ENCODE data around the gene CSF2.

Gene CSF2

GRCh38 chr5:132073231-132074013 is at the start of gene CSF2:
Gene CSF2 (plus strand): TSS chr5:132073789. CDS start chr5:132073824, 35 bp downstream.
- in situ Hi-C loops (cut with MboI; ENCODE audit: low sequenced_read_pairs), result loop anchor here (25.0 kb wide), 1 partner anchor 114 kb away; no protein-coding TSS in a partner anchor

- in situ Hi-C loops (cut with MboI; ENCODE audit: low sequenced_read_pairs), result loop anchor here (25.0 kb wide), 1 partner anchor 212 kb away; no protein-coding TSS in a partner anchor
Measured at GRCh38 chr5:132024117-132024435, 49.5 kb upstream of the CSF2 start.

DNA sequence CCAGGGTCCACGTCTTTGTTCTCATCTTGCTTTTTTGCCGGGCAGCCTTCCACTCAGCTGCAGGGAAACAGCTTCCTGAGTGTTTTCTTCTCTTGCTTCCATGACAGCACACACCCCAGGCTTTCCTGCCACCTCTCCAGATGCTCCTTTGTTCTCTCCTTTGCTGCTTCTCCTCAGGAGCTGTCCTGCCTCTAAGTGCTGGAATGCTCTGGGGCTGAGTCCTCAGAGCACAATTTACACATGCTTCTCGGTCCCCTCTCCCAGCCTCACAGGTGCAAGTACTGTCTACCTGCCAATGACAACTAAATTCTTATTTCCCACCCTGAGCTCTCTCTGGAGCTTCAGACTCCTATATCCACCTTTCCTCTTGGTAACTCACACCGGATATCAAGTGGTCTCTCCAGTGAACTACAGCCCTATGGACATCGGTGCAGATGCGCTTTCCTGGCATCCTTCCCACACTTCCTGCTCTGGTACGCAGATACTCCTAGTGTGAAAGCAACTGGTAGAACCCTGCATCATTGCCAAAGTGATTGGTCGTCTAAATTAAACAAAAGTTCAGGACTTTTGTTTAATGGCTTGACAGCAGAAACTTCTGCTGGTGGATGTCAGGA is 48.7 kb upstream of the CSF2 start:
- in situ Hi-C loops (cut with MboI; ENCODE audit: low sequenced_read_pairs), result loop anchor here (25.0 kb wide), 1 partner anchor 213 kb away; no protein-coding TSS in a partner anchor

DNA sequence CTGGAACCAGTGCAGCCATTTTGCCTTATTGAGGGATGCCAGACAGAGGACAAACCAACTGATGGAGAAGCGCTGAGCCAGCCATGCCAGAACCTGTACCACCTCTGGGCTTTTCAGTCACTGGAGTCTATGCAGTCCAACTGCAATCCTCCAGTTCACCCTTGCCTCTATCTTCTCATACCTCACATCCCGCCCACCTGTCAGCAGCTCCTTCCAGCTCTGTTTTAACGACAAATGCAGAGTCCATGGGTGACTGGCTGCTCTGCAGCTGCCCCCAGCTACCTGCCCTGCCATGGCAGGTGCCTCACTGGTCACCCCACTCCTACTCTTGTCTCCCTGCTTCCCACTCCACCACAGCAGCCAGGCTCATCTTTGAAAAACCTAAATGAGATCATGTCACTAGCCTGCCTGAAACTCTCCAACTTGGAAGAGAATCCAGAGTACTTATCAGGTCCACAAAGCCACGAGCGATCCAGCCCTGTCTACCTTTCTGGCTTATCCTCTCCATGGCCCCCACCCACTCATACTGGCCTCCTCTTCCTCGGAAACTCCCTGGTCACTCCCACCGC is 48.1 kb upstream of the CSF2 start:
- in situ Hi-C loops (cut with MboI; ENCODE audit: low sequenced_read_pairs), result no loop called here

DNA sequence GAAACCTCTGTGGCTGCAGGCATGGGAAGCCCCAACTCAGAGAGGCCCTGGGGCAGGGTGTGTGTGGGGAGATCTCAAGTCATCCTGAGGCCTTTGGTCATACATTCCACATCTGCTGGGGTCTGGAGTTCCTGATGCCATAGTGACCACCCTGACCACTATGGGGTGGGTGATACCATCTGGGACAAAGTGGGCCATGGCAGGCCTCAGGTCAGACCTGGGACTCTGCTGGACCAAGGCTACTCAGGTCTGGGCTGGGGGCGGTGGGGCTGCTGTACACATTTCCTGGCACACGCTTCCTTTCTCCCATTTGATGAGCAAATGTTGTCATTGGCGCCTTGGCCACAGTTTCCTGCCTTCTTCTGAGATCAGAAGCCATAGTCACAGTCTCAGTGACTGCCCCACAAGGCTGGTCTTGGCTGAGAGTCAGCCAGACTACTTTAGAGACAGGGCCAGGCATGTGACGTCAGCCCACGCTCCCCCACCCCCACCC is 47.0 kb upstream of the CSF2 start:
- in situ Hi-C loops (cut with MboI; ENCODE audit: low sequenced_read_pairs), result no loop called here

DNA sequence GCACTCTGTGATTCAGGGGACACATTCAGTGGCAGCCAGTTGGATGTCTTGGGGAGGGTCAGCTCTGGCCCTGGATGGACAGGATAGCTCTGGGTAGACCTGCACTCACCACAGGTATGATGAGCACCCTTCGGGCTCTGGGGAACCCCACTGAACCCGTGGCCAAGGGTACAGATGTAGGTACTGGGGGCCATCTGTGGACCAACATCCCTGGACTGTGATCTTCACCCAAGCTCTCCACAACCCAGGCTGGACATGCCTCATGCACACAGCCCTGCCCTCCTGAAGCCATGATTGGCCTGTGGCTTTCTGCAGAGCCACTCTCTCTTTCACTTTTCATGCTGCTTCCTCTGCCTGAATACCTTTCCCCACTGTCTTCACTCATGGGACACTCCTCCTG is 46.6 kb upstream of the CSF2 start:
- in situ Hi-C loops (cut with MboI; ENCODE audit: low sequenced_read_pairs), result no loop called here

DNA sequence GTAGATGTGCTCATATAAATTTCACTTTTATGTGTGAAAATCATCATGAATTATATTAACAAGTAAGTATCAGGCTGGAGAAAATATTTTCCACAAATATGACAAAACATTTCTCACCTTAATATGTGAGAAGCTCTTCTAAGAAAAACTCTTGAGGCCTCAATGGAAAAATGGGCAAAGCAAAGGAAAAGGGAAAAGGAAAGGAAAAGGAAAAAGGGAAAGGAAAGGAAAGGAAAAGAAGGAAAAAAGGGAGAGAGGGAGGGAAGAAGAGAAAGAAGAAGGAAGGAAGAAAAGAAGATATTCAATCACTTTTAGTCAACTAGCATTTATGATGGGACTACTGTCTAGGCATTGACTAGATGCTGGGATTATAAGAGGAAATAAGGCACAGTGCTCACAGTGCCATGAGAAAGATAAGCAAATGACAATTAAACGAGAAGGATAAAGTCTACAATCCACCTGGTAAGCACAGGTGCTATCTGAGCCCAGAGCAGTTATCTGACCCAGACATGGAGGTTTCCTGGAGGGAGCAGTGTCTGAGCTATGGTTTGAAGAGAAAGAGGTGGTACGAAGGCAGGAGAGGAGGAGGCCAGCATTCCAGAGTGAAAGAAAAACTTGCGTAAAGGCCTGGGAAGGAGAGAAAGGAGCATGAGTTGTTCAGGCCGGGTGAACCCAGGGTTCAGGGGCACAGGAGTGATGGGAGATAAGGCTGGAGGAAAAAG is 43.8 kb upstream of the CSF2 start:
- in situ Hi-C loops (cut with MboI; ENCODE audit: low sequenced_read_pairs), result no loop called here

DNA sequence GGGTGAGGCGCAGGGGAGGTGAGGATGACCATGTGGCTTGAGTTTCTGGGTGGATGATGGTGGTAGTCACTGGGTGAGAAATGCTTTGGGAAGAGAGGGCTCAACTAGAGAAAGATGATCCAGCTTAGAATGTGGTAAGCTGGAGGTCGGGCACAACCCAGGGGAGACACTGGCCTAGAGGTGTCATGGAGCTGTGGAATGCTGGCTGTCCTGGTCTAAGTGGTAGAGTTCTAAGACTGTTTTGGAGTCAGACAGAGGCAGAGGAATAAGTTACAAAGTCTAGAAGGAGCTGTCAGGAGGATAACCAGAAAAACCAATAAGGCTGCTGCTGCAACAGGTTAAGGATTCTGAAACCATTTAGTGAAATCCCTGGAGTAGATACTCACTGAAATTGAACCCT is 43.0 kb upstream of the CSF2 start:
- in situ Hi-C loops (cut with MboI; ENCODE audit: low sequenced_read_pairs), result no loop called here

DNA sequence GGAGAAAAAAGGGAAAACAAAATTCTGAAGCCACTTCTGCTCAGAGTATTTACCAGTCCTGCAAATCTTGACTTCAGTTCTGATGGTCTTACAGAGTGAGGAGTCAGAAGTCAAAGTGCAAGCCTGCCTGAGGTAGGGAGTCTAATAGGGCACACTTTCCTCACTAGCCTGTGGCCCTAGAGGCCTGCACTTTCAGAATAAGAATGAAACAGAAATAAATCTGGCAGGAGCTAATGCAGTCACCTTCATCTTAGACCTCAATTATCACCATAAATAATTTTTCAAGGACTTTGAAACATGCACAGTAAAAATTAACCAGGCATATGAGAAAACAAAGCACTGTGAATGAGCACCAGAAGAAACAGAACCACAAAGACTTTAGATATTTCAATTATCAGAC is 41.4 kb upstream of the CSF2 start:
- in situ Hi-C loops (cut with MboI; ENCODE audit: low sequenced_read_pairs), result no loop called here

GRCh38 chr5:132033122-132033521 is 40.5 kb upstream of the CSF2 start:
- in situ Hi-C loops (cut with MboI; ENCODE audit: low sequenced_read_pairs), result no loop called here

DNA sequence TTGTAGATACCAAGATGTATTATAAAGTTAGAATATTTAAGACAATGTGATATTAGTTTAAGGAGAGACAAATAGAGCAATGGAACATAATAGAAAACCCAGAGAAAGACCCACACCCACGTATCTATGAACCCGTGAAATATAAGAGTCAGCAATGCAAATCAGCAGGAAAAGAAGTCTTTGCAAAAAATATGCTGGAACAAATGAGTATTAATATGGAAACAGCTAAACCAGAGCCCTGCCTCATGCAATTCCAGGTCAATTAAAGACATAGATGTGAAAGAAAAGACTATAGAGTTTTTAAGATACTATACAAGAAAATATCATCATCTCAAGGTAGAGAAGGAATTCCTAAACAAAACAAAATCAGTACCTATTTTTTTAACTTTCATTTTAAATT is 36.2 kb upstream of the CSF2 start:
- in situ Hi-C loops (cut with MboI; ENCODE audit: low sequenced_read_pairs), result no loop called here

GRCh38 chr5:132044207-132044606 is 29.4 kb upstream of the CSF2 start:
- in situ Hi-C loops (cut with MboI; ENCODE audit: low sequenced_read_pairs), result no loop called here

DNA sequence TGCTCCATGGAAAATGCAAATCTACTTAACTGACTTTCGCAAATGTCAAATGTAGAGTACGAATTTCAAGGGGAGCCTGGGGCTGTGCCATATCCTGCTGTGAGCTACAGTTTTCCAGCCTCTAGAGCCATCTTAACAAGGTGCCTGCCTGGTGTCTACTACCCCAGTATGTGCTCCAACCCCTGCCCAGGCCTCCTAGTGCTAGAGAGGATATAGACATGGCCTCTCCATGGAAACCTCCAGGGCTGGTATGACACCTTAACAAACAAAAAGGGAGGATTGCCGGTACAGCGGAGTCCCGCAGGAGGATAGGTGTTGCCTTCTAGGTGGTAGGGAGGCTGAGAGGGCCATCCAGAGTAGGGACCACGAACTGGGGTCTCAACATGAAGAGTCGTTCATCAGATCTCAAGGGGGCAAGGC is 26.7 kb upstream of the CSF2 start:
- in situ Hi-C loops (cut with MboI; ENCODE audit: low sequenced_read_pairs), result no loop called here

DNA sequence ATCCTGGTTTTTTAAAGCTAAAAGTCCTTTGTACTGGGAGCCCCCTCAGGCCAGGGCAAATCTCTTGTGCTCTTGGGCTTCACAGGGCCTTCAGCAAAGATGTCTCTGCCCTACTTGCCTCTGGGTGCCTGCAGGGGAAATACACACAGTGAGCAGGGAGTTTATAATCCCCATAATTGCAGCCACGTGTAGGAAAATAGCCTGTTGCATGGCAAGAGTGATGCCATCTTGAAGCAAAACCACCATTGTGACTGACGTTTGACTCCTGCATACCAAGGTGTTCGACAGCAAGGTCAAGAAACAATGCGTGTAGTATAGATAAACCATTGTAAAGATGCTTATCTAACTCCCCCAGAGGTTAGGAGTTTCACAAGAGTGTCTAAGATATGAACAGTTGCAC is 24.5 kb upstream of the CSF2 start:
- in situ Hi-C loops (cut with MboI; ENCODE audit: low sequenced_read_pairs), result no loop called here

DNA sequence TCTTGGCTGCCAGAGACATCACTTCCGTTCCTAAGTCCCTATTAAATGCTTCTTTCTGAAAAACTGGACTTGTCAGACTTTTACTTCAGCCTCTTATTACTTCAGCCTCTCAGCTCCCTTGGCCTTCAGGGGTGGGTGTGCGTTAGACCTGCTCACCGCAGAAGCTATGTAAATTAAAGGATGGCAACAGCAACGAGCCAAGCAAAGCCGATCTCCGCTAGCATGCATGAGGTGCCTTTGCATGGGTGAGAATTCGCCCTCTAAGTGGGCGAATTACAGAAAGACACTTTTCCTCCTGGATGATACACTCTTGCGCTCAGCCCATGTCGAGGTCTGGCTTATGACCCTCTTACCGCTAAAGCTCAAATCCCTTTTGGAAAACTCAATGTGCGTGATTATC is 24.0 kb upstream of the CSF2 start:
- in situ Hi-C loops (cut with MboI; ENCODE audit: low sequenced_read_pairs), result no loop called here

GRCh38 chr5:132050136-132050535 is 23.5 kb upstream of the CSF2 start:
- in situ Hi-C loops (cut with MboI; ENCODE audit: low sequenced_read_pairs), result loop anchor here (25.0 kb wide), 1 partner anchor 137 kb away; no protein-coding TSS in a partner anchor

- in situ Hi-C loops (cut with MboI; ENCODE audit: low sequenced_read_pairs), result loop anchor here (25.0 kb wide), 1 partner anchor 136 kb away; no protein-coding TSS in a partner anchor
Measured at GRCh38 chr5:132050661-132051552, 22.7 kb upstream of the CSF2 start.

DNA sequence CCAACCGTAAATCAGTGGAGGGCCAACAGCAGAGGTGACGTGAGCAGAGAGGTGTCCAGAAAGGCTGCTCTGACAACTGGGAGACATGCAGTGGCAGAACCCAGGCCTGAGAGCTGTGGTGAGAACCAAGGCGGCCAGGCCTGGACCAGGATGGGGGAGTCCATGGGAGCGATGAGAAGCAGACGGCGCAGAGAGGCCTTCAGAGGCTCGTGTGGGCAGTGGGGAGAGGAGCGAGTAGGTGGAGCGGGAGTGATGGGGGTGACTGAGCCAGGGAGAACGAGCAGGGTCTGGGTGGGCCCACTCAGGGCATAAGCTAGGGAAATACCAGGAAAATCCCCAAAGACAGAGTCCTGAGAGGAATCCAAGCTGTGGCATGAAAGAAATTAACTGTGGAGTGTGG is 21.1 kb upstream of the CSF2 start:
- in situ Hi-C loops (cut with MboI; ENCODE audit: low sequenced_read_pairs), result loop anchor here (25.0 kb wide), 1 partner anchor 135 kb away; no protein-coding TSS in a partner anchor

- in situ Hi-C loops (cut with MboI; ENCODE audit: low sequenced_read_pairs), result loop anchor here (25.0 kb wide), 1 partner anchor 134 kb away; no protein-coding TSS in a partner anchor
Measured at GRCh38 chr5:132053483-132053882, 20.1 kb upstream of the CSF2 start.
